Measurements from ENCODE around the gene CTIF. TPM values are rescaled to one million over a fixed set of nuclear protein-coding genes. Genes with fewer than 3 reads are reported as not detected.

CTIF gene
- total RNA-seq, 2 experiments from 2014 or later: 3.6 to 4.1 TPM

DNA sequence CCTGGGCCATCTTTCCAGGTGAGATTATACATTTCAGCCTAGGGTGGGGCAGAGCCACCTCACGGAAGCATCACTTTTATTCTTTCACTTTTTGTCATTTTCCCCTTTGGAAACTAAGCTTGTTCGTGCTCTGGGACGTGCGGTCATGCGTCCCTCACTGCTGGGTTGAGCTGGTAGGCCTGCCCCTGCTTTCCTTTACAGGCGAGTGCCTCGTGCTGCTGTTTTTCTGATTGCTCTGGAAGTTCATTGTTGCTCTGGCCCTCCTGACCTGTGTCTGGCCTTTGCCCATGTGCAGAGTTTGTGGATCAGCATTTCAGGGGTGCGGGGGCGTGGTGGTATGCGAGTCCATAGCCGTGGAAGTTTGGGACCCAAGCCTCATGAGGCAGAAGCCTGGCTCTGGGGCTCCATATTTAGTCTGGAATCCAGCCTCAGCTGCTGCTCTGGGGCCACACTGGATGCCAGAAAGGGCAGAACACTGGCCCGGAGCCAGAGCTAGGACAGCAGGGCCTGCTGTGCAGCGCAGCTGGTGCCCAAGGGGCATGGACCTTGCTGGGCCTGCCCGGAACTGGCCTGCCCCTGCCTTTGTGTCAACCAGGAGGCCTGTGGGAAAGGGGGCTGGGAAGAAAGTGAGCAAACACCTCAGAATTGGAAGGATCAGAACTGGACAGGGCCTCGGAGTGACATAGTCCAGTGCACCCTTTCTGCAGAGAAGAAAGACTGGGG is 51.1 kb downstream of the CTIF start:
- Mint-ChIP-seq H3K27me3 (ENCODE audit: low read depth) (no peaks in the 10 kb centered on the region), H3K4me3 (no peak overlapping the region), H3K36me3 (ENCODE audit: low read depth) (no peaks in the 10 kb centered on the region), H3K9me3 (no peaks in the 10 kb centered on the region), H3K4me1 (ENCODE audit: low read depth) (no peaks in the 10 kb centered on the region), H3K27ac (no peak overlapping the region)
- CTCF ChIA-PET: no interaction called here
- no peak for DNase-seq
- intact Hi-C loops (cut with micrococcal nuclease): no loop called here

DNA sequence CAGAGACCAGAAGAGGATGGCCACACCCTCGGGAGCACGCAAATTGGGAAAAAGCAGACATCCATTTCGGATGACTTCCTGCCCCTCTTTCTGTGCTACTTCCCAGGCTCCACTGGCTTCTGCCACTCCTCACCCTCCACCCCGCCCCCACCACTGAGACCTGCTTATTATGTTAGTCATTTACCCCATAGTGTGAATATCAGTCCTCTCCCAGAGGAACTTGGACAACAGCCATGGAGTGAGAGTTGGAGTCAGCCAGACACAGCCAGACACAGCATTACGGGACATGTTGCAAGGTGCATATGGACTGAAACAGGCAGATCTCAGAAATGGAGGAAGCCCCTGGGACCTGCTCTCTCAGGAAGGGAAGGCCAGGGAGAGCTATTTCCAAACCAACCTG is 51.8 kb downstream of the CTIF start:
- Mint-ChIP-seq H3K4me1 (ENCODE audit: low read depth) (no peaks in the 10 kb centered on the region), H3K4me3 (no peak overlapping the region), H3K36me3 (ENCODE audit: low read depth) (no peaks in the 10 kb centered on the region), H3K27ac (no peak overlapping the region), H3K27me3 (ENCODE audit: low read depth) (no peaks in the 10 kb centered on the region), H3K9me3 (no peaks in the 10 kb centered on the region)
- intact Hi-C loops (cut with micrococcal nuclease): no loop called here
- CTCF ChIA-PET: no interaction called here
- DNase-seq: no peak

DNA sequence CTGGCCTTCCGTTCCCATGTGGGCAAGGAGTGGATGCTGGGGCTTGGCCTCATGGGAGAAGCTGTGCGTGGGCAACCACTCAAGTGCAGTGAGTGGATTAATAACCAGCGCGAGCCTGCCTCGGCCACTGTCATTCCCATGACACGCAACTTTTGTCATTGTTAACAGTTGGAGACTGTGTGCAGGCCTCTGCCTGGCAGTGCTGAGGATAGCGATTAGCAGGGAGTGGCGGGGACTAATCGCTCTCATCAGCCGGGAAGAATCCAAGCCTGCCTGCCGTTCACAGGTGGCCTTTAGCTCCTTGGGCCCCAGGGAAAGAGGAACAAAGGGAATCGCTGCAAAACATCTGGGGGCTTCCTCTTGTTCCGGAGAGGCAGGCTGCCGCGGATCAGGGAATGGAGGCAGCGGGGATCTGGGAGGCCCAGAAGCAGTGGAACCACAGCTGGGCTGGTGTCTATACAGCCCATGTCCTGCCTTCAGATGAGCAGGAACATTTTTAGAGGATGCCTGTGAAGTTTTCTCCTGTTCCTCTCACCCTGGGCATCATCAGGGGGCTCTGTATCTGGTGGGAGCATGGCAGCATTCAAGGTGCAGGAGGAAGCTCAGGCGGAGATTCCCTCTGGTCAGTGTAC is 53.8 kb downstream of the CTIF start:
- Mint-ChIP-seq H3K4me1 (ENCODE audit: low read depth) (no peaks in the 10 kb centered on the region), H3K36me3 (ENCODE audit: low read depth) (no peaks in the 10 kb centered on the region), H3K4me3 (no peak overlapping the region), H3K9me3 (no peaks in the 10 kb centered on the region), H3K27me3 (ENCODE audit: low read depth) (no peaks in the 10 kb centered on the region), H3K27ac (no peak overlapping the region)
- CTCF ChIA-PET: no interaction called here
- intact Hi-C loops (cut with micrococcal nuclease): no loop called here
- DNase-seq: no peak

DNA sequence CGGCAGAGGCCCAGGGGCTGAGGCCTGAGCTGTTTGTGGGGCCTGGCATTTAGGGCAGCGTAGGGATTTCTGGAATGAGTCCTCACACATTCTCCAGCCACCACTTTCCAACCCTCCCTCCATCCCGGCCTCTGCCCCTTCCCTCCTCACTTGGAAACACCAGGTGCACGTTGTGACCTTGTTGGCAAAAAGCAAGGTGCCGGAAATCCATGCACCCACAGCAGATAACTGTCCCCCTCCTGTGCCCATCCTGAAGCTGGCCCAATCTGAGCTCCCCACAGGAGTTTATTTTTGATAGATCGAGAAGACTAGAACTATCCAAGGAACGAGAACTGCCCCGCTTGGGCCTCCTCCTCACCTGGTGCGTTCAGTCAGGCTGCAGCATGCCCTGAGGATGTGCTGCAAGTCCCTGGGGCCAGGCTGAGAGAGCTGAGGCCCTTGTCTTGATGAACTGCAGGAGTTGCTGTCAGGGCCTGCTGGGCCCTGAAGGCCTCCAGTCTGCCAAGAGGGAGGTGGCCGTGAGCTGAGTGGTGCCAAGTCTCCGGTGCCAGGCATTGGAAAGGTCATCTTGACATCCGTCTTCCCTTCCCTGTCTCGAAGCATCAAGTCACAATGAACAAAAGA is 55.8 kb downstream of the CTIF start:
- Mint-ChIP-seq H3K27me3 (ENCODE audit: low read depth) (no peaks in the 10 kb centered on the region), H3K27ac (no peak overlapping the region), H3K9me3 (no peaks in the 10 kb centered on the region), H3K4me3 (no peak overlapping the region), H3K4me1 (ENCODE audit: low read depth) (no peaks in the 10 kb centered on the region), H3K36me3 (ENCODE audit: low read depth) (no peaks in the 10 kb centered on the region)
- intact Hi-C loops (cut with micrococcal nuclease): no loop called here
- DNase-seq: no peak
- CTCF ChIA-PET: no interaction called here

DNA sequence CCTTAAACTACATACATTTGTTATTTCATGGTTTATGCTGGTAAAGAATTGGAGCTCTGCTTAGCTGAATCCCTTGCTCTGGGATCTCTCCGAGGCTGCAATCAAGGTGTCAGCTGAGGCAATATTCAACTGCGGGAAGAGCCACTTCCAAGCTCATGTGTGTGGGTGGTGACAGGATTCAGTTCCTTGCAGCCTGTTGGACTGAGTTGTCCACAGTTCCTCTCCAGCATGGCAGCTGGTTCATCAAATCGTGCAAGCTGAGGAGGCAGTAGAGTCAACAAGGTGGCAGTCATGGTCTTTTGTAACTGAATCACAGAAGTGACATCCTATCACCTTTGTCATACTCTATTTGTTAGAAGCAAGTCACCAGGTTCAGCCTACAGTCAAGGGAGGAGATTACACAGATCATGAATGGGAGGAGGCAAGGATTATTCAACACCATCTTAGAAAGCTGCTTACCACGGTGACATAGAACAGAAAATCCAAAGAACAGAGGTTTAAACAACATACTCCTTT is 56.9 kb downstream of the CTIF start:
- Mint-ChIP-seq H3K36me3 (ENCODE audit: low read depth) (no peaks in the 10 kb centered on the region), H3K27ac (no peak overlapping the region), H3K4me3 (no peak overlapping the region), H3K9me3 (no peaks in the 10 kb centered on the region), H3K27me3 (ENCODE audit: low read depth) (no peaks in the 10 kb centered on the region), H3K4me1 (ENCODE audit: low read depth) (no peaks in the 10 kb centered on the region)
- CTCF ChIA-PET: interaction anchor here (0.6 kb wide), 1 partner anchor 224 kb away, joined by 3 read pairs; no protein-coding TSS in a partner anchor
- intact Hi-C loops (cut with micrococcal nuclease): no loop called here
- no peak for DNase-seq

DNA sequence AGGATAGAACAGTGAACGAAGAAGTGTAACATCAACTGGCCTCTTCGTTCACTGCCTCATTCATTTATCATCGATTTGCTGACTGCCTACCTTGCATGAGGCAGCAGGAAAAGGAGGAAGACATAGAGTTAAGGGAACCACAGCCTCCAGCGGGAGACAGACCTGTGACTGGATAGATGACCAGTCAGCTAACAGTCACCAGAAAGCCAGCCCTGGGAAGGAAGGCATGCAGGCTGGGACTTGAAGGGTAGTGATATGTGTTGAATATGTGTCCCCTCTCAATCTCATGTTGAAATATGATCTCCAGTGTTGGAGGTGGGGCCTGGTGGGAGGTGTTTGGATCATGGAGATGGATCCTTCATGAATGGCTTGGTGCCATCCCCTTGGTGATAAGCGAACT is 58.3 kb downstream of the CTIF start:
- Mint-ChIP-seq H3K27ac (no peak overlapping the region), H3K36me3 (ENCODE audit: low read depth) (no peaks in the 10 kb centered on the region), H3K4me3 (no peak overlapping the region), H3K4me1 (ENCODE audit: low read depth) (no peaks in the 10 kb centered on the region), H3K9me3 (no peaks in the 10 kb centered on the region), H3K27me3 (ENCODE audit: low read depth) (no peaks in the 10 kb centered on the region)
- intact Hi-C loops (cut with micrococcal nuclease): no loop called here
- CTCF ChIA-PET: no interaction called here
- no peak for DNase-seq

DNA sequence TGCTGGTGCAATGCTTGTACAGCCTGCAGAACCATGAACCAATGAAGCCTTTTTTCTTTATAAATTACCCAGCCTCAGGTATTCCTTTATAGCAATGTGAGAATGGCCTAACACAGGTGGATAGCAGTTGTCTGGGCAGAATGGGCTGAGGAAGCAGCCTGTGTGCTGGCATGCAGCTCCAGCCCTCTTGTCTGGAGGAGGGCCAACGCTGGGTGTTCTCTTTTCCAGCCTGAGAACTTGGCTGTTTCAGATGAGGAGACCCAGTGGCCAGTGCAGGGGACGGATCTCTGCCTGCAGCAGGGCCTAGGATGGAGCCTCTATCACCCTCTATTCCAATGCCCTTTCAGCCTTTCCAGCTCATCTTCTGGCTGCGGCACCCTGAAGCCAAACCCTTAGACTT is 58.8 kb downstream of the CTIF start:
- intact Hi-C loops (cut with micrococcal nuclease): no loop called here
- H3K27me3 Mint-ChIP-seq (ENCODE audit: low read depth): no peaks in the 10 kb centered on the region

DNA sequence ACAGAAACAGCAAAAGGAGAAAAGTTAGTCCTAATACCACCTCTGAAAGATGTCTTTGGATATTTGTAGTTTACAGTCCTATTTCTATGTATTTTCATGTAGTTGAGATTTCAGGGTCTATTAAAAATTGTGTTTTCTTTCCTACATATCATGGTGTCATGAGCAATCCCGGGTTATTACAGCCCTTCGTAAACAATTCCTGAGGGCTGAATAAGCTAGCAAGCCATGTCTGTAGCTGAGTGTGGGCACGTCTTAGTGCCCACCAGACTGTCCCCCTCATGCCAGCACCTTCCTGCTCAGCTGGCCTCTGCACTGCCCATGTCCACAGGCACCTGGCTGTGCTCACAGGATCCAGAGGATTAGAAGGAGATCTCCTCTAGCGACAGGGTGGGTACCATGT is 60.6 kb downstream of the CTIF start:
- H3K27ac Mint-ChIP-seq: no peak overlapping the region
- intact Hi-C loops (cut with micrococcal nuclease): no loop called here
- H3K4me3 Mint-ChIP-seq: no peak overlapping the region
- H3K27me3 Mint-ChIP-seq (ENCODE audit: low read depth): no peaks in the 10 kb centered on the region
- DNase-seq: no peak
- no peaks in the 10 kb centered on the region for H3K9me3 Mint-ChIP-seq
- H3K4me1 Mint-ChIP-seq (ENCODE audit: low read depth): no peaks in the 10 kb centered on the region
- CTCF ChIA-PET: no interaction called here
- no peaks in the 10 kb centered on the region for H3K36me3 Mint-ChIP-seq (ENCODE audit: low read depth)

More for the DNA sequence above, 58.8 kb downstream of the CTIF start:
- Mint-ChIP-seq H3K9me3 (no peaks in the 10 kb centered on the region), H3K36me3 (ENCODE audit: low read depth) (no peaks in the 10 kb centered on the region), H3K4me1 (ENCODE audit: low read depth) (no peaks in the 10 kb centered on the region), H3K27ac (no peak overlapping the region), H3K4me3 (no peak overlapping the region)
- DNase-seq: no peak
- CTCF ChIA-PET: no interaction called here

DNA sequence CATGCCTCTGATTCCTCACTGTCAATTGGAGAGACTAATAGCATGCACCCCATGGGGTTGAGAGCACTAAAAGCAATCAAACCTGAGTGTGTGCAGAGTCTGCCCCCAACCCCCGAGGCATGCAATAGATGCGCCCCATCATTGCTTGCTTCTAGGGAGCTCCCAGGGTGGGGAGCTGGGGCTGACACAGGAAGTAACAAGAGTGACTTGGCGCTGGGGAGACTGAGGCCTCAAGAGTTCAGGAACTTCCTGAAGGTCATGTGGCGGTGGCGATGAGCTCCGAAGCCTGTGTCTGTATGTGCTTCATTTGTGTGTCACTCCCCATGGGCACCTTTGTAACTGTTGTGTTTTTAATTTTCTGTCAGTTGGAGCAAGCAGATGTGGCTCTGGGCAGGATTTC is 61.2 kb downstream of the CTIF start:
- CTCF ChIA-PET: no interaction called here
- no peaks in the 10 kb centered on the region for H3K27me3 Mint-ChIP-seq (ENCODE audit: low read depth)
- no peak for DNase-seq
- no peak overlapping the region for H3K4me3 Mint-ChIP-seq
- no peaks in the 10 kb centered on the region for H3K4me1 Mint-ChIP-seq (ENCODE audit: low read depth)
- intact Hi-C loops (cut with micrococcal nuclease): no loop called here
- H3K9me3 Mint-ChIP-seq: no peaks in the 10 kb centered on the region
- H3K36me3 Mint-ChIP-seq (ENCODE audit: low read depth): no peaks in the 10 kb centered on the region
- H3K27ac Mint-ChIP-seq: no peak overlapping the region

DNA sequence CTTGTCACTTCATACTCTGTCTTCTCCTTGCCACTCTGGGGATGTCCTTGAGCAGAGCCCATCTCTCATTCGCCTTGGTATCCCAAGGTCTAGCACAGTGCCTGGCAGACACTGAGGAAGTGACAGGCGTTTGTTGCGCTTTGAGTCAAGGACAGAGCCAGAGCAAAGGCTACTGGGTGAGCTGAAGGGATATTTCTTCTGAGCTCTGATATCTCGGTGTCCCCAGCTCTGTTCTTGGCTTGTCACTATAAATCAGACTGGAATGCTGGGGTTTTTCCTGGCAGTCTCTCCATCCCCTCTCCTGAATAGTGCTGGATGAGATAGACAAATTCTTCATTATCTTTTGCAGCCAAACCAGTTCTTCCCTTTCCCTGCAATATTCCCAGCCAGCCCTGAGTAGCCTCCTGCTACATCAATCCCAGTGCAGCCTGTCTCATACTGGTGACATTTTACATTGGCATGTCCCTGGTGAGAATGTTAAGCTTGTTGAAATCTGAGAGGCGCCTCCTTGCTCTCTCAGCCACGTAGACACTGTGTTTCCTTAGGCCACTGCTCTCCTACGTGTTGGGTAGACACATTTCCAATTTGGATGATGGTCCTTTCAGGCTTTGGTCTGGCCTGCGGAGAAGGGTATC is 61.7 kb downstream of the CTIF start:
- Mint-ChIP-seq H3K4me1 (ENCODE audit: low read depth) (no peaks in the 10 kb centered on the region), H3K9me3 (no peaks in the 10 kb centered on the region), H3K27ac (no peak overlapping the region), H3K27me3 (ENCODE audit: low read depth) (no peaks in the 10 kb centered on the region), H3K4me3 (no peak overlapping the region), H3K36me3 (ENCODE audit: low read depth) (no peaks in the 10 kb centered on the region)
- CTCF ChIA-PET: interaction anchor here (1.4 kb wide), 1 partner anchor 124 kb away, joined by 3 read pairs; no protein-coding TSS in a partner anchor
- intact Hi-C loops (cut with micrococcal nuclease): no loop called here
- DNase-seq: no peak

DNA sequence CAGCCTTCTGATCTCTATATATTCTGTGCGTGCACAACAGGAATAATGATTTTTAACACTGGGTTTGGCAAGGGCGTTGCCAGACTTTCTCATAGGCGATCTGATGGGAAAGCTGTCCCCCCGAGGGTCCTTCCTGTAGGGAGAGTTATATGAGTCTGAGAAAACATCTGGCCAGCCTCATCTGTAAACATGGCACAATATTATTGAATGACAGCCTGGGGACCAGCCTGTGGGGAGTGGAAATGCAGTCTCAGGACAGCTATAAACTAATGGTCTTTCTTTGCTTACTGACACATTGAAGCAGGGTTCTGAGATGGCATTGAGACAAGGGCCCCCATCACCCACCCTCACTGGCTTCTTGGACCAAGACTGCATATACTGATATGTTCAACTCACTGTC is 62.5 kb downstream of the CTIF start:
- Mint-ChIP-seq H3K27me3 (ENCODE audit: low read depth) (no peaks in the 10 kb centered on the region), H3K4me3 (no peak overlapping the region), H3K9me3 (no peaks in the 10 kb centered on the region), H3K27ac (no peak overlapping the region), H3K36me3 (ENCODE audit: low read depth) (no peaks in the 10 kb centered on the region), H3K4me1 (ENCODE audit: low read depth) (no peaks in the 10 kb centered on the region)
- intact Hi-C loops (cut with micrococcal nuclease): no loop called here
- CTCF ChIA-PET: interaction anchor here (1.4 kb wide), 1 partner anchor 125 kb away, joined by 3 read pairs; no protein-coding TSS in a partner anchor
- DNase-seq: no peak

DNA sequence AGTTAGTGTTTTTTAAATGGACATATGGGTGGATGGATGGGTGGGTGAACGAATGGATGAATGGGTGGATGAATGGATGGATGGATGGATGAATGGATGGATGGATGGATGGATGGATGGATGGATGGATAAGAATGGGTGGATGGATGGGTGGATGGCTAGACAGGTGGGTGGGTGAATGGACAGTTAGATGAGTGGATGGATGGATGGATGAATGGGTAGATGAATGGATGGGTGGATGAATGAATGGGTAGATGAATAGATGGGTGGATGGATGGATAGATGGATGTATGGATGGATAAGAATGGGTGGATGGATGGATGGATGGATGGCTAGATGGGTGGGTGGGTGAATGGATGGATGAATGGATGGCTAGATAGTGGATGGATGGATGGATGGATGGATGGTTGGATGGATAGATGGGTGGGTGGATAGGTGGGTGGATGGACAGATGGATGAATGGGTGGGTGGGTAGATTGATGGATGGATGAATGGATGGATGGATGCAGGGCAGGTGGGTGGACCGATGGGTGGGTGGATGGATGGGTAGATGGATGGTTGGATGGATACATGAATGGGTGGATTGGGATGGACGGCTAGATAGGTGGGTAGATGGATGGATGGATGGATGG is 64.0 kb downstream of the CTIF start:
- CTCF ChIA-PET: no interaction called here
- no peaks in the 10 kb centered on the region for H3K36me3 Mint-ChIP-seq (ENCODE audit: low read depth)
- H3K4me3 Mint-ChIP-seq: no peak overlapping the region
- intact Hi-C loops (cut with micrococcal nuclease): no loop called here
- no peaks in the 10 kb centered on the region for H3K4me1 Mint-ChIP-seq (ENCODE audit: low read depth)
- no peaks in the 10 kb centered on the region for H3K27me3 Mint-ChIP-seq (ENCODE audit: low read depth)
- no peak overlapping the region for H3K27ac Mint-ChIP-seq
- no peak for DNase-seq
- H3K9me3 Mint-ChIP-seq: no peaks in the 10 kb centered on the region
